Measurements from ENCODE around the gene DOCK11. TPM values are rescaled to one million over a fixed set of nuclear protein-coding genes. Genes with fewer than 3 reads are reported as not detected.
A peak's percentile ranks its signal among the peaks of the same experiment; 100 is the strongest.
"Not testable (repeated sequence)": the region's sequence is repeated elsewhere in the genome, so short reads cannot be mapped to it uniquely, and the experiment has no call there.

The DOCK11 gene
- total RNA-seq, 4 donors from 2014 or later, result 61.9 to 139 (median 80.1) TPM

DNA sequence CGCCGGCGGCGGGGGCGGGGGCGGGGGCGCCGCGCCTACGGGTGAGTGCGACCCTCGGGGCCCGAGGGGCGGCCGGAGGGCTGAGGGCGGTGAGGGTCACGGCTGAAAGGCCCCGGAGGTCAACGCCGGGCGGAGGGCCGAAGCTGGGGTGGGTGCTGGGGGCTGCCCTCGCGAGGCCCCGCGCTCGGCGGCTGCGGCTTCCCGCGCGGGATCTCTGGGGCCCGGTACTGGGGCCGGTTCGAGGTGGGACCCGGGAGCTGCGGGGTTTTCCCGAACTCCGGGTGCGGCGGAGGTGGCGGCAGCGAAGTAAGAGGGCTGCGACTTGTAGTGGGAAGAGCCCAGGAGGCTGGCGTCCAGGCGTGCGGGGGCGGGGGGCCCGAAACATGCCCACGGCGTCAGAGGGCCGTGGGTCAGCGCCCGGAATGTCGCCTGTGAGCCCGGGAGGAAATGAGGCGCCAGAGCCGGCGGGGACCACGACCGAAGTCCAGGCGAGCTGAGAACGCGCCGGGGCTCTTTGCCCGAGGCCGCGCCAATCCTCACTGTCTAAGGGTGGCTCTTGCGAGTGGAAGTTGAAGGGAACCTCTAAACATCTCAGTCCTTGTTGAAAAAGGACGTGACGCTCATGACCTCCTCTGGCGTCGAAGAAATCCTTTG, 232.2 kb downstream of the DOCK11 start:
- Histone ChIP-seq H3K27me3 (no peaks in the 10 kb centered on the region), H3K27ac (peak overlapping the region; percentile 92 to 95 (median 95)), H3K4me3 (peak overlapping the region; percentile 65 to 82), H3K4me1 (peaks cover 0 to 61% (median 0%) of the 10 kb centered on the region in 3 donors), H3K9me3 (no peaks in the 10 kb centered on the region), H3K36me3 (no peaks in the 10 kb centered on the region)
- peak; percentile 41 for ATAC-seq
- TF ChIP-seq, protein P1, sequence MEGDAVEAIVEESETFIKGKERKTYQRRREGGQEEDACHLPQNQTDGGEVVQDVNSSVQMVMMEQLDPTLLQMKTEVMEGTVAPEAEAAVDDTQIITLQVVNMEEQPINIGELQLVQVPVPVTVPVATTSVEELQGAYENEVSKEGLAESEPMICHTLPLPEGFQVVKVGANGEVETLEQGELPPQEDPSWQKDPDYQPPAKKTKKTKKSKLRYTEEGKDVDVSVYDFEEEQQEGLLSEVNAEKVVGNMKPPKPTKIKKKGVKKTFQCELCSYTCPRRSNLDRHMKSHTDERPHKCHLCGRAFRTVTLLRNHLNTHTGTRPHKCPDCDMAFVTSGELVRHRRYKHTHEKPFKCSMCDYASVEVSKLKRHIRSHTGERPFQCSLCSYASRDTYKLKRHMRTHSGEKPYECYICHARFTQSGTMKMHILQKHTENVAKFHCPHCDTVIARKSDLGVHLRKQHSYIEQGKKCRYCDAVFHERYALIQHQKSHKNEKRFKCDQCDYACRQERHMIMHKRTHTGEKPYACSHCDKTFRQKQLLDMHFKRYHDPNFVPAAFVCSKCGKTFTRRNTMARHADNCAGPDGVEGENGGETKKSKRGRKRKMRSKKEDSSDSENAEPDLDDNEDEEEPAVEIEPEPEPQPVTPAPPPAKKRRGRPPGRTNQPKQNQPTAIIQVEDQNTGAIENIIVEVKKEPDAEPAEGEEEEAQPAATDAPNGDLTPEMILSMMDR (IDR thresholded peaks at IDR 0.05), result no peak
- TF ChIP-seq POLR2A (IDR thresholded peaks at IDR 0.05) (no peak), EP300 (IDR thresholded peaks at IDR 0.05) (no peak), POLR2AphosphoS5 (IDR thresholded peaks at IDR 0.05) (peak; percentile 42)
- 0% methylated on average over 3 of the region's 73 CpGs; no CpG with 5 or more reads in 1 of the 2 donors for WGBS, 2 donors (ENCODE audit: low coverage in 1 of 2)

GRCh38 chrX:118729042-118729652, 233.5 kb downstream of the DOCK11 start:
- TF ChIP-seq, protein P1 (IDR thresholded peaks at IDR 0.05), result no peak
- TF ChIP-seq EP300 (IDR thresholded peaks at IDR 0.05) (no peak), POLR2A (IDR thresholded peaks at IDR 0.05) (no peak), POLR2AphosphoS5 (IDR thresholded peaks at IDR 0.05) (no peak)
- Histone ChIP-seq H3K27ac (peak overlapping the region; percentile 92 to 95 (median 95)), H3K4me3 (peak overlapping the region; percentile 65 to 82), H3K27me3 (no peaks in the 10 kb centered on the region), H3K4me1 (peaks cover 0 to 61% (median 0%) of the 10 kb centered on the region in 3 donors), H3K36me3 (no peaks in the 10 kb centered on the region), H3K9me3 (no peaks in the 10 kb centered on the region)
- 38 to 72% methylated on average over 2 to 3 of the region's 3 CpGs for WGBS, 2 donors (ENCODE audit: low coverage in 1 of 2)
- ATAC-seq, result no peak

- ATAC-seq, result no peak
- TF ChIP-seq POLR2AphosphoS5 (IDR thresholded peaks at IDR 0.05) (no peak), POLR2A (IDR thresholded peaks at IDR 0.05) (no peak), EP300 (IDR thresholded peaks at IDR 0.05) (no peak)
- TF ChIP-seq, protein P1 (IDR thresholded peaks at IDR 0.05), result no peak
- no peaks in the 10 kb centered on the region for H3K36me3 ChIP-seq
- peaks cover 0 to 45% (median 0%) of the 10 kb centered on the region in 3 donors for H3K4me1 ChIP-seq
- H3K27ac ChIP-seq, result peak overlapping the region; percentile 92 to 95 (median 95)
- H3K4me3 ChIP-seq, result peak overlapping the region; percentile 24 to 82
- no peaks in the 10 kb centered on the region for H3K27me3 ChIP-seq
- 43 to 56% methylated on average over 1 to 3 of the region's 4 CpGs for WGBS, 2 donors (ENCODE audit: low coverage in 1 of 2)
- H3K9me3 ChIP-seq, result no peaks in the 10 kb centered on the region
These were observed 235.1 kb downstream of the DOCK11 start for GRCh38 chrX:118730500-118731247.

DNA sequence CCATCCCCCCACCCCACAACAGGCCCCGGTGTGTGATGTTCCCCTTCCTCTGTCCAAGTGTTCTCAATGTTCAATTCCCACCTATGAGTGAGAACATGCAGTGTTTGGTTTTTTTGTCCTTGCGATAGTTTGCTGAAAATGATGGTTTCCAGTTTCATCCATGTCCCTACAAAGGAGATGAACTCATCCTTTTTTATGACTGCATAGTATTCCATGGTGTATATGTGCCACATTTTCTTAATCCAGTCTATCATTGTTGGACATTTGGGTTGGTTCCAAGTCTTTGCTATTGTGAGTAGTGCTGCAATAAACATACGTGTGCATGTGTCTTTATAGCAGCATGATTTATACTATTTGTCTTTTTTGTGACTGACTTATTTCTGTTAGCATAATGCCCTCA, 236.9 kb downstream of the DOCK11 start:
- not testable (repeated sequence) for H3K9me3 ChIP-seq, H3K4me3 ChIP-seq, H3K36me3 ChIP-seq, H3K27me3 ChIP-seq, ATAC-seq, H3K27ac ChIP-seq
- 60 to 90% methylated on average over 1 of the region's 3 CpGs for WGBS, 2 donors (ENCODE audit: low coverage in 1 of 2)
- peaks cover 0 to 39% (median 0%) of the 10 kb centered on the region in 3 donors for H3K4me1 ChIP-seq

GRCh38 chrX:118734909-118735308, 239.3 kb downstream of the DOCK11 start:
- WGBS, 2 donors (ENCODE audit: low coverage in 1 of 2), result 76 to 100% methylated on average over 2 of the region's 2 CpGs
- H3K27me3 ChIP-seq, result no peaks in the 10 kb centered on the region
- TF ChIP-seq EP300 (IDR thresholded peaks at IDR 0.05), result no peak
- TF ChIP-seq POLR2AphosphoS5 (IDR thresholded peaks at IDR 0.05), result no peak
- no peak for TF ChIP-seq POLR2A (IDR thresholded peaks at IDR 0.05)
- TF ChIP-seq, protein P1 (IDR thresholded peaks at IDR 0.05), result no peak
- no peaks in the 10 kb centered on the region for H3K36me3 ChIP-seq
- ATAC-seq, result no peak
- H3K4me3 ChIP-seq, result no peak overlapping the region
- H3K27ac ChIP-seq, result no peak overlapping the region
- H3K9me3 ChIP-seq, result no peaks in the 10 kb centered on the region
- H3K4me1 ChIP-seq, result peaks cover 0 to 38% (median 3%) of the 10 kb centered on the region in 3 donors
